Measurements from ENCODE around the gene PSMD6.

PSMD6 gene

GRCh38 chr3:64023187-64023860, at the start of gene PSMD6:
Gene PSMD6 (minus strand): TSS chr3:64023494. CDS start chr3:64023419, 75 bp downstream.
- peak; percentile 47 for DNase-seq (ENCODE audit: low spot score)

DNA sequence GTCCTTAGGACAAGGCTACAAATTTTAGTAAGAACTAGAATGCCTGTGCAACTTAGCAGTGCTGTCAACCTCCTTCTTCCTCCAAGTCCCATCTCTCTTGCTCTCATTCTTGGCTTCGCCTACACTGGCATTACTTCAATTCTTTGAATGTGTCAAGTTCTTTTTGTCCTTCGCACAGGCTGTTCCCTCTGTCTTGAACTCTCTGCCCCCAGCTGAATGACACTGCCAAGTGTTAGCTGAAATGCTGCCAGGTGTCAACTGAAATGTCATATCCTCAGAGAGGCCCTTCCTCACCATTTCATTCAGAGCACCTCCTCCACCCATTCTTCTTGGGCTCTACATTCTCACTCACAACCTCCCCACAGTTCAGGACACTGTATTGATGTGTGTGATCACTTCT, 48.8 kb upstream of the PSMD6 start:
- no peak for DNase-seq (ENCODE audit: low spot score)

- DNase-seq (ENCODE audit: low spot score): no peak
These were observed 47.4 kb upstream of the PSMD6 start for GRCh38 chr3:64070704-64071103.

DNA sequence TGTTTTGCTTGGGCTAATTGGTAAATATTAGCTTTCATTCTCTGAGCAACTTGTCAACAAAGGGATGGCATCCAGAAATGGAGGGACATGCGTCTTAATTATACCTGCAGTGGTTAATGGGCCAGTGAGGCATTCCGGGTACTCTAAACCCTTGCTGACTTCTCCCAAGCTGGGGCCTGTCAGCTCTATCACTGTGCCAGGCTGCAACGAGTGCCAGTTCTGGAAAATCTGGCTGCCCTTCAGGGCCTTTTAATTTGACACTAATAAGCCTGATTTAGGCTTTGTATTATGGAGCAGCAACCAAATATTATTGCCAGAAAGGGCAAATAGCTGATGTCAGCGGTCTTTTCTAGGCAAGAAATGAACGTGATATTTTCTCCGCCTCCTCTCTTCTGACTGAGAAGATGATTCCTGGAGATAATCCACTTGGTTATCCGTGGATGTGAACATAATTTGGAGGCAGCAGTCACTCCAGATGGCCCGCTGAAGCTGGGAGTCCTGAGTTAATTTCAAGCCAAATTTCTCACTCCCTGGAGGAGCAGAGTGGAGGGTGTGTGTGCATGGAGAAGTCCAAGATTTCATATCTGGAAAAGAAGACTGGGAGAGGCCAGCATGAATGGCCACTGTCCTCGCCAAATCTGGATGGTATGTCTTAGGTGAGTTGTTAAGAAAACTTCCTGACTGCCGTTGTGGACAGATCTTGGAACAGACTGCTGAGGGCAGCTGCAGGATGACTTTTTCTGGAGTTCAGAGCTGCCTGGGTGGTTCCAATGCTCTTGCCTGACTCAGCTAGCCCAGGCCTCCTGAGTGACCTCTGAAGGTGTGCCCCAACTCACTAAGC, 44.4 kb upstream of the PSMD6 start:
- DNase-seq (ENCODE audit: low spot score): no peak

- DNase-seq (ENCODE audit: low spot score): no peak
These were observed 41.5 kb upstream of the PSMD6 start for GRCh38 chr3:64064804-64065203.

- no peak for DNase-seq (ENCODE audit: low spot score)
These were observed 40.7 kb upstream of the PSMD6 start for GRCh38 chr3:64063983-64064438.

DNA sequence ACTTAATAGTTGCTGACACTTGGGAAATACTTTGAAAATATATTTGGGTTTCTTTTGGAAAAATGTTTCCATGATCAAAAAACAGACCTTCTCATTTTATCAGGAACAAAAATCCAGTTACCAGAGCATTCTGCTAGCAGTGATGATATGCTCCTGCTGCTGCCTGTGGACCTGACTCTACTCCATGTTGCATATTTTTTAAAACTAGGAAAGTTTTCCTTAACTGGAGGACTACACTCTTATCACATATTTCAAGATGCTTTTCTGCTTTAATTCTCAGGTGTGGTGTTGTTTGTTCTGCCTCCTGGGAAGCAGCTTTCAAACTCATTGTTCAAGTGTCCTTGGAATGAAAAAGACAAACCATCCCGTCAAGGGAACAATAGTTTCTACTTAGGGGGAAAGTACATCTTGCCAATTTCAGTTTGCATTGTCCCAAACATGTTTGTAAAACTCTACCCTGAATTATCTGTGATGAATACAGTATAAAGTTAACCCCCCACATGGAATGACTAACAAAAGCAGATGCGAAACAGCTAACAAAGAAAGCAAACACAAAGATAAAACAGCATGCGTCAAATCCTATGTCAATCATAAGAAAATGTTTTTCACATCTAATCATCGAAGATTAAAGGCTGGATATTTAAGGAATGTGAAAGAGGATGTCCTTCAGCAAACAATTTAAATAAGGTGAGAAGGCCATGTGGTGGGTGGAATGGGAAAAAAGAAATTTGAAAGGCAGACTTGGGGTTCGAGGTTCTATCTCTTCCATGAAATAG, 40.1 kb upstream of the PSMD6 start:
- no peak for DNase-seq (ENCODE audit: low spot score)

DNA sequence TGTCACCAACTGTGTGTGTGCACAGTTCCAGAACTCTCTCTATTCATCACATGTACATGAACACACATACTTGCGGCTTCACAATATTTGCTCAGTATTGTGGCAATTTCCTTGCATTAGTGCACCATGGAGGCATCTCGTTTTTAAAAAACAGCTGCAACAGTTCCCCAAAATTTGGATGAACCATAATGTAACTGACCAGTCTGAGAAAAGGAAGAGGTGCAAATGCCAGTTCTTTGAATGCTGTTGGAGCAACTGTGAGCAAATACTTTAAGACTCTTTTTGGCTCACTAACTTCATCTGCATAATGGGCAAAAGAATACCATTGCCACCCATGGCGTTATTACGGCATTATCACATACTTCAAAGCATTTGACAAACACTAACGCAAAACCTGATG, 38.3 kb upstream of the PSMD6 start:
- no peak for DNase-seq (ENCODE audit: low spot score)

GRCh38 chr3:64059484-64060175, 36.3 kb upstream of the PSMD6 start:
- no peak for DNase-seq (ENCODE audit: low spot score)

DNA sequence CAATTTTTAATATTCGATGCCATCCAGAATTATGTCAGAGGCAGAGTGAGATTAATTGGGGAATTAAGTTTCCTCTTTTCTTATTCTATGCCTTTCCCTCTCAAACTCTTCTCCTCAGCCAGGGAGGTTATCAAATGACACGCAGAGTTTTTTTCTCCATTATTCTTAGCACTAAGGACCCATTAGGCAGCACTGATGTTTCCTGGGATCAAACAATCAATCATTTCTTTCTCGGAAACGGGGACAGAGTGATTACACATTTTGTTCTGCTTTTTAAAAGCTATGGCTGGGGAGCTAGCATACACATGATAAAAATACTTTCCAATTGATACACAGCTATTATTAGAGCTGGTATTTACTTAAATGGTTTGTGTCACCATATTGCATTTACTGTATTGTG, 35.3 kb upstream of the PSMD6 start:
- no peak for DNase-seq (ENCODE audit: low spot score)

DNA sequence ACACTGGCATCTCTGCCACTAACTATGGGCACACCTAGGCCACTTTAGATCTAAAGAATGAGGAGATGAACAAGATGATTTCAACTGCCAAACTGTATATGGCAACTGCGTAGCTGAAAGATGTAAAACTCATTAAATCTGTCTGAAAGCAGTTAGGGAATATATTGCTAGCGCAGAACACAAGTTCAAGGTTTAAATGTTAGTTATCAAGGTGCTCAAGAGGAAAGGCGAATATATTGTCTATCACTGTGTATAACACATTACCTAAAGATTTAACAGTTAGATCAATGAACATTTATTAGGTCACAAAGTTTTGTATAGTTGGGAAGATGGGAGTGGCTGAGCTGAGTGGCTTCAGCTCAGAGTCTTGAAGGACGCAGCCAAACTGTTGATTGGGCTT, 33.9 kb upstream of the PSMD6 start:
- DNase-seq (ENCODE audit: low spot score): no peak

GRCh38 chr3:64056606-64057180, 33.4 kb upstream of the PSMD6 start:
- no peak for DNase-seq (ENCODE audit: low spot score)

GRCh38 chr3:64055076-64055475, 31.8 kb upstream of the PSMD6 start:
- DNase-seq (ENCODE audit: low spot score): no peak

DNA sequence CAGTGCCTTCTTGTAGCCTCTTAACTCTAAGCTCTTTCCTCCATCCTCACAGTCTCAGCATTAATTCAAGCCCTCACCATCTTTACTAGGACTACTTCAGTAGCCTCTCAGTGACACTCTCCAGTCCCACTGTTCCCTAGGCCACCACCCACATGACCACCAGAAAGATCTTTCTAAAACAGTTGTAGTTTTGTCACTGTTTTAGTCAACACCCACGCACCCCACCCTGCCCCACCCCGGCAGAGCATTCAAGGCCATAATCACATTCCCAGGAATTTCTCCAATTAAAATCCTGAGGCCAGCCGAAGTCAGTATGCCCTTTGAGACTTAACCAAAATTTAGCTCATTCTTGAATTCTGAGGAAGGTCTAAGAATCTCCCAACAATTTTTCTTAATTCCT, 31.2 kb upstream of the PSMD6 start:
- no peak for DNase-seq (ENCODE audit: low spot score)

GRCh38 chr3:64053581-64053980, 30.3 kb upstream of the PSMD6 start:
- no peak for DNase-seq (ENCODE audit: low spot score)

DNA sequence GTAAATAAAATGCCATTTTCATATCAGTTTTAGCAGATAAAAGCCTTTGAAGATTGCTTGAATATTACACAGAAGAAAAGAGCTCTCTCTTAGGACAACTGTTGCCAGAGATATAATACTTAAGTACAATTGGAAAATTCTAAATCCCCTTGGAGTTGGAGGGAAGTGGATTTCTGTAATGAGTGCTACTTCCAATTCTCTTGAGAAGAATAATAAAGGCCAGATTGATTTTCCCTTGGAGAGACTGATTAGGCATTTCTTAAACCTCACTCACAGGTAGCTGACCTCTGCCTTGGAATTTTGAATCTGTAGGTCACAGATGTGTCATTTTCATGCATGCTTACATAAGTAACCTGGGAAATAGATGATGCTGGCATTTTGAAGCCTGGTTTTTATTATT, 29.8 kb upstream of the PSMD6 start:
- no peak for DNase-seq (ENCODE audit: low spot score)

DNA sequence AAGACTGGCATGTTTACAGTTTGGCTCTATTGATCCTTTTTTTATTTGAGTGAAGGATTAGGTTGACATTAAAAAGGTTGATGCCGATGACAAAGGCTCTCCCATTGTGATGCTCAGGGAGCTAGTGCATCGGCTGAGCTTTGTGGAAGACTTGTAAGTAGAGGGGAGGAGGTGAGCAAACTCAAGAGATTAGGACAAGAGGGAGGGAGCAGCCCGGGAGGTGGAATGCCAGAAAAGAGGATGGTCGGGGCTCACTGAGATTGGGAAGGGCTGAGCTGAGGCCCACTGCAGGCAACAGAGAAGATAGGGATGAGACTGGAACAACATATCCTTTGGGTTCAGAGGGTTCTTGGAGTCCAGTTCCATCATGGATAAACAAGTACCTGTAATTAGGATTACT, 26.5 kb upstream of the PSMD6 start:
- no peak for DNase-seq (ENCODE audit: low spot score)

- no peak for DNase-seq (ENCODE audit: low spot score)
These were observed 25.8 kb upstream of the PSMD6 start for GRCh38 chr3:64049136-64049535.

GRCh38 chr3:64048631-64049061, 25.4 kb upstream of the PSMD6 start:
- DNase-seq (ENCODE audit: low spot score): no peak

DNA sequence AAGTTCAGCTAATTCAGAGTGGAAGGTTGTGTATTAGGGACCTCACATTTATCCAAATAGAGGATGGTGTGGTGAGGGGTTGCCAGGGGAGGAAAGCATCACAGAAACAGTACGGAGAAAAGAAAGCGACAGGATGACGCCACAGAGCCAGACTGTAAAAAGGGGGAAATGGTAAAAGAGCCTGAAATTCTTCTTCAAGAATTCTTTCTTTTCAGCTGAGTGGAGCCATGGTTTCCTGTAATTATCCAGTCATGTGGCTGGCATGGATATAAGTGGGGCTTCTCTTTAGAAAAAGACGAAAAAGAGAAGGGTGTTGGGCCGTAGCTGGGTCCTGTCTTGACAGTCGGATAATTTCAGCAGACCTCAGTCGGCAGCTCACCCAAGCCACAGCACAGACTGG, 24.5 kb upstream of the PSMD6 start:
- no peak for DNase-seq (ENCODE audit: low spot score)

DNA sequence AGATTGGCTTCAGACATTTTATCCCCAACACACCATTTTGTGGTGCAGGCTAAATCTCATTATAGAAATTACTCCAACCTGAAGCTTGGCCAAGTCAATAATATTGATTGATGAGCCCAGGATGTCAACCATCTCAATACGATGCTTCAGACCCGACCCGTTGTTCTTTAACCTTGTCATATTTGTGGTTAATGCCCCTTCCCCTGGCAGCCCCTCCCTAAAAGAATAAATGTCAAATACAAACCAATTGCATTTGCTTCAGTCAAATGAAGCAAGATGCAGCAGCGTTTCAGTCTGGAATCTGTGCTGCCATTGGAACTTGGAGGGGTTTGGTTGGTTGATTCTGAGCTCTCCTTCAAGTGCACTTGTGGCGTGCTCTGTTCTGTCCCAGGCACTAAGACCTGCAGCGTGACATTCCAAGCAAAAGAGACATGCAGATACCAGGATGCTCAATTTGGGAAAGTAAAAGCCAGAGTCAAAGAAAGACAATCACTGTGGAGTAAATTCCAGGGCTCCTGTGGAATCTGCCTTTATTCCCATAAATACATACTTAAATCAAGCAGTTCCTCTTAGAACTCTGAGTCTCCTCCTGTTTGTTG, 23.8 kb upstream of the PSMD6 start:
- DNase-seq (ENCODE audit: low spot score): no peak
